Fibroblast of skin of left quadriceps (primary cell): ENCODE results near the gene ZFP57.

Experiments
- DNase-seq, 2 experiments: peaks; one replicate each; pipeline ENCODE4 v3.0.0-alpha.2; 2013; ENCODE audit warnings: low read depth in 2 of 2

The ZFP57 gene

DNA sequence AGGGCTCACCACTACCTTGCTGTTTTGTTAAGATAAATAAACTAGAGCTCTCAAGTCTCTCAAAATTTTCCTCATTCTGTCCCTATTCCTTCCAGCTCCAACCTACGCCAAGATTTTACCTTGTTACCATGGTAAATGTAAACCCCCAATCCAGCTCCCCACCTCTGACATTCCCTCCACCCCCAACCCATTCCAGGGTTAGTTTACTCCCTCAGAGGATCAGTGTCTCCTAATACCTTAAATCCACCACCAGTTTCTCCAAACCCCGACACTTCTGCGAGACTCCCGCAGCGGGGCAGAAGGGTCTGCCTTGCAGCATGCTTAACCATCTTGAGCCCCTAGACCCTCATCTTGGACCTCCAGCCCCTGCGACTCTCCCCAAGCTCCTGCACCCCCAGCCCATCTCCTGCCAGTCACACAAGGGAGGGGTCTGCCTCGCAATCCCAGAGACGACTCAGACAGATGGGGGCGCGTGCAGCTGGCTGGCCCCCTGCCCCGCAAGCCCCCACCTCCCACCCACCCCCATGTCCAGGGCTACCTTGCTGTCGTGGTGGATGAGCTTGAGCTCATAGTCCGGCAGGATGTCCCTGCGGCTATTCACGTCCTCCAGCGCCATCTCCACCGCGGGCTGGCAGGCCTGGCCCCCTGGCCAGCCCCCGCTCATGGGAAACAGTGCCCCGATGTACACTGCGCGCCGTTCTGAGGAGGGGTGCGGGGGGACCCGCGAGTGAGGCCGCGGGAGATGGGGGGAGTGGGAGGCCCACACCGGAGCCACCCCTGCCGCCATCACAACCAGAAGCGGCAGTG lies 53.8 kb downstream of the ZFP57 start:
- no peak for DNase-seq

DNA sequence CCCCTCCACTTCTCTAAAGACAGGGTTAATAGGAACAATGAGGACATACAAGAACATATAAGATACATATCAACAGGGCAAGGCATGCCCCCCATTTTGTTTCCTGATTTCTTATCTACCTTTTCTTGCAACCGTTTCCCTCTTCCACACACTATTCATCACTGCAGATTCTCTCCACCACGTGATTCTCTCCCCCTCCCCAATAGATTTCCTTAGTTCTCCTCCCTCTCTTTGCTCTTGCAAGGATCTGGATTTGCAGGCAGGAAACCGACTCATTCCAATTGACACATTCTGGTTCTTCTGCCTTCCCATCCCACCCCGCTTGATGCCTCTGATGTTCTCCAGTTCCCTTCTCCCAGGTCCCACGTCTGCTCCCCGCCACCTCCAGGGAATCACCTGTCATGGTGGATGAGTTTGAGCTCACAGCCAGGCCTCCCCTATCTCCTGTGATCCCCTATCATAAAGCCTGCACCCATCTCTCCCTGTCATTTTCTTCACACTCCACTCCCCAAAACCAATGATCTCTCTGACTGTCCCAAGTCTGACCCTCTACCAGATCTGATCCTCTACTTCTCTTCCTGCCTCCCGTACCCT lies 55.5 kb downstream of the ZFP57 start:
- no peak for DNase-seq

DNA sequence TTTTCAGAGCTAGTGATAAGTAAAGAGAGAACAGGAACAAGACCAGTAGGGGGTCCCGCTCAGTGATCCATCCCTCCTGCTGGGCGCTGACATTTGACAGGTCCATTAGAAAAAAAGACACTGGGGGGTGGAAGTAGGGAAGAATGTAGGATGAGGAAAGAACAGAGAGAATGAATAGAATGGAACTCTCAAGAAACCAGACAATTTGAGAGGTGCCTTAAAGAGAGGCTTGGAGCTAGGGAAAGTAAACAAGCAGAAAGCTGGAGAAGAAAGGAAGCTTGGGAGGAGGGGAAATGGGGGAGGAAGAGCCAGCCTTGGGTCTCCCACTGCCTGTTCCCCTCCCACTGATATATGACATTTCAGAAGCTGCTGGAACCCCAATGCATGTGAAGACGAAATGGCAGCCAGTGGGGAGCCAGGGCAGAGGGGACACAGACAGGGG lies 56.4 kb downstream of the ZFP57 start:
- no peak for DNase-seq
